H1 (cell line): ENCODE measurements around the gene CCDC137. TPM values are rescaled to one million over a fixed set of nuclear protein-coding genes. Genes with fewer than 3 reads are reported as not detected.

Source experiments
- CTCF ChIA-PET: fragments of 300-600 bp; sonication (Branson Sonifier 250); formaldehyde crosslinking; loops from one replicate; lab custom pipeline; 2021; ENCODE audit not compliant: partially characterized antibody; lab: Charles Lee
- POLR2A ChIA-PET: fragments of 300-600 bp; sonication (Branson Sonifier 250); formaldehyde crosslinking; loops from one replicate; lab custom pipeline; 2021; ENCODE audit warnings: inconsistent platforms; ENCODE audit not compliant: partially characterized antibody; lab: Charles Lee
- DNase-seq, 2 experiments: peaks; one replicate each; pipeline versions ENCODE4 v3.0.0 to v3.0.0-alpha.2; 2010 to 2022; ENCODE audit warnings: low spot score in 2 of 2, low read depth in 1 of 2, mixed read lengths in 1 of 2
- FAIRE-seq: peaks from 2 replicates; lab custom pipeline; 2011; peaks lifted over from hg19 to GRCh38; lab: Jason Lieb, UNC
- H2AFZ ChIP-seq: 2 replicates; pipeline ENCODE4 v1.8.1; 2012; ENCODE audit warnings: low read length, inconsistent platforms
- H2AK5ac ChIP-seq: 2 replicates; pipeline ENCODE4 v1.6.1; 2013; ENCODE audit warnings: low read depth, low read length
- H2BK120ac ChIP-seq: replicated peaks from 2 replicates; pipeline ENCODE3; 2013; ENCODE audit warnings: low read depth, low read length, inconsistent platforms
- H2BK12ac ChIP-seq: 2 replicates; pipeline ENCODE4 v1.6.1; 2013; ENCODE audit warnings: low read depth, low read length
- H2BK15ac ChIP-seq: 2 replicates; pipeline ENCODE4 v1.6.1; 2013; ENCODE audit warnings: low read length
- H2BK20ac ChIP-seq: 2 replicates; pipeline ENCODE4 v1.6.1; 2013; ENCODE audit warnings: low read length
- H2BK5ac ChIP-seq: 2 replicates; pipeline ENCODE4 v1.6.1; 2013; ENCODE audit warnings: low read depth, low read length
- H3K14ac ChIP-seq: 2 replicates; pipeline ENCODE4 v1.6.1; 2013; ENCODE audit warnings: inconsistent platforms; ENCODE audit not compliant: insufficient read length
- H3K18ac ChIP-seq: 2 replicates; pipeline ENCODE4 v1.6.1; 2013; ENCODE audit warnings: low read length; ENCODE audit errors: extremely low read depth
- H3K23ac ChIP-seq: 2 replicates; pipeline ENCODE4 v1.6.1; 2013; ENCODE audit warnings: inconsistent platforms; ENCODE audit not compliant: insufficient read length
- H3K23me2 ChIP-seq: 2 replicates; pipeline ENCODE4 v1.6.1; 2013; ENCODE audit warnings: low read depth, low read length
- H3K27ac ChIP-seq: 2 replicates; pipeline ENCODE4 v1.6.1; 2011; ENCODE audit warnings: low read depth, low read length, inconsistent platforms
- H3K27me3 ChIP-seq, 4 experiments: replicated peaks in 1 of 4; 1 replicate in 1 of 4; 2 replicates in 3 of 4; pipeline versions ENCODE4 v1.6.1 to v1.8.1; 2011 to 2013; ENCODE audit warnings: low read length in 3 of 4, mild to moderate bottlenecking in 3 of 4, inconsistent platforms in 2 of 4, mixed read lengths in 2 of 4, moderate library complexity in 1 of 4; ENCODE audit not compliant: control insufficient read depth in 3 of 4, insufficient read depth in 3 of 4; ENCODE audit errors: extremely low read depth in 1 of 4
- H3K36me3 ChIP-seq, 4 experiments: 2 replicates each; pipeline versions ENCODE4 v1.6.1 to v1.8.1; 2011 to 2013; ENCODE audit warnings: mild to moderate bottlenecking in 4 of 4, low read length in 3 of 4, moderate library complexity in 2 of 4, control low read depth in 1 of 4, inconsistent platforms in 1 of 4; ENCODE audit not compliant: insufficient read depth in 4 of 4, control insufficient read depth in 2 of 4
- H3K4ac ChIP-seq: replicated peaks from 2 replicates; pipeline ENCODE3; 2013; ENCODE audit warnings: low read length, low read depth, mixed read lengths, inconsistent platforms; ENCODE audit not compliant: insufficient read length
- H3K4me1 ChIP-seq, 4 experiments: replicated peaks in 1 of 4; 1 replicate in 1 of 4; 2 replicates in 3 of 4; pipeline versions ENCODE4 v1.6.1 to v1.8.1; 2011 to 2013; ENCODE audit warnings: low read length in 3 of 4, inconsistent platforms in 2 of 4, mixed read lengths in 1 of 4; ENCODE audit not compliant: insufficient read depth in 4 of 4, control insufficient read depth in 3 of 4
- H3K4me2 ChIP-seq, 2 experiments: 2 replicates each; pipeline versions ENCODE4 v1.6.1 to v1.8.1; 2011 to 2013; ENCODE audit warnings: low read depth in 2 of 2, low read length in 2 of 2, control low read depth in 1 of 2, inconsistent platforms in 1 of 2, mild to moderate bottlenecking in 1 of 2; ENCODE audit not compliant: insufficient read depth in 1 of 2
- H3K4me3 ChIP-seq, 4 experiments: fragments of 200-600, 300-600 bp in 1 of 4; sonication (generic), shearing (Covaris generic), sonication (Bioruptor Twin) in 1 of 4; 2 replicates each; pipeline versions ENCODE4 v1.5.1 to v1.8.1; 2011 to 2016; ENCODE audit warnings: low read length in 4 of 4, low read depth in 3 of 4, control low read depth in 2 of 4, inconsistent platforms in 2 of 4, mild to moderate bottlenecking in 2 of 4, mixed read lengths in 1 of 4, moderate library complexity in 1 of 4; ENCODE audit not compliant: insufficient read depth in 2 of 4; ENCODE audit errors: extremely low read depth in 1 of 4
- H3K56ac ChIP-seq: replicated peaks from 2 replicates; pipeline ENCODE3; 2013; ENCODE audit warnings: low read depth, mild to moderate bottlenecking, mixed read lengths, low read length, inconsistent platforms; ENCODE audit not compliant: insufficient read length
- H3K79me1 ChIP-seq: 2 replicates; pipeline ENCODE4 v1.6.1; 2013; ENCODE audit warnings: low read depth, low read length, control low read depth
- H3K79me2 ChIP-seq, 2 experiments: 2 replicates each; pipeline versions ENCODE4 v1.6.1 to v1.8.1; 2012 to 2013; ENCODE audit warnings: low read length in 2 of 2, mild to moderate bottlenecking in 2 of 2, inconsistent platforms in 1 of 2; ENCODE audit not compliant: insufficient read depth in 2 of 2, control insufficient read depth in 1 of 2
- H3K9ac ChIP-seq, 4 experiments: replicated peaks in 1 of 4; 1 replicate in 1 of 4; 2 replicates in 3 of 4; pipeline versions ENCODE4 v1.6.1 to v1.8.1; 2011 to 2013; ENCODE audit warnings: low read depth in 3 of 4, low read length in 3 of 4, control low read depth in 2 of 4, mild to moderate bottlenecking in 2 of 4, moderate library complexity in 2 of 4, inconsistent platforms in 1 of 4; ENCODE audit errors: extremely low read depth in 1 of 4
- H3K9me3 ChIP-seq, 2 experiments: 2 replicates each; pipeline versions ENCODE4 v1.6.1 to v1.8.1; 2012 to 2013; ENCODE audit warnings: mild to moderate bottlenecking in 2 of 2, moderate library complexity in 2 of 2, control low read depth in 1 of 2, inconsistent platforms in 1 of 2, low read depth in 1 of 2, low read length in 1 of 2, mixed read lengths in 1 of 2; ENCODE audit not compliant: insufficient read depth in 2 of 2
- H4K20me1 ChIP-seq, 2 experiments: replicated peaks in 1 of 2; 2 replicates each; pipeline versions ENCODE3 to v1.8.1; 2011 to 2013; ENCODE audit warnings: inconsistent platforms in 2 of 2, low read length in 2 of 2, mild to moderate bottlenecking in 1 of 2; ENCODE audit not compliant: insufficient read depth in 2 of 2, control insufficient read depth in 1 of 2
- H4K5ac ChIP-seq: 2 replicates; pipeline ENCODE4 v1.6.1; 2013; ENCODE audit warnings: low read length, low read depth, mixed read lengths, inconsistent platforms; ENCODE audit not compliant: insufficient read length
- H4K8ac ChIP-seq: 2 replicates; pipeline ENCODE4 v1.8.0; 2013; ENCODE audit warnings: mild to moderate bottlenecking, moderate library complexity, low read length, inconsistent platforms; ENCODE audit not compliant: insufficient read depth; ENCODE audit errors: extremely low read depth
- H4K91ac ChIP-seq: replicated peaks from 2 replicates; pipeline ENCODE3; 2013; ENCODE audit warnings: low read length, mixed read lengths, inconsistent platforms; ENCODE audit not compliant: insufficient read length
- CBX5 ChIP-seq: fragments of 300-800, 300-1000 bp; sonication (generic); IDR thresholded peaks from 2 replicates; pipeline ENCODE4 v1.7.1; 2016; ENCODE audit warnings: antibody characterized with exemption, low read length, low read depth
- EP300 ChIP-seq, 2 experiments: IDR thresholded peaks; 1 replicate in 1 of 2; 2 replicates in 1 of 2; pipeline ENCODE4 v1.6.1; 2011 to 2012; ENCODE audit warnings: low read depth in 2 of 2, low read length in 2 of 2, mild to moderate bottlenecking in 2 of 2, borderline replicate concordance in 1 of 2, inconsistent platforms in 1 of 2, moderate library complexity in 1 of 2
- RBBP5 ChIP-seq: IDR thresholded peaks from 2 replicates; pipeline ENCODE4 v1.7.1; 2012; ENCODE audit warnings: low read depth, mild to moderate bottlenecking, inconsistent platforms, low read length, moderate library complexity, borderline replicate concordance
- RXRA ChIP-seq: IDR thresholded peaks from 2 replicates; pipeline ENCODE4 v1.6.1; 2011; ENCODE audit warnings: low read depth, mild to moderate bottlenecking, low read length, moderate library complexity; ENCODE audit not compliant: insufficient read depth
- SAP30 ChIP-seq: fragments of 300-600 bp; sonication (generic); IDR thresholded peaks from 2 replicates; pipeline ENCODE4 v1.7.1; 2012; ENCODE audit warnings: low read length, moderate library complexity, mild to moderate bottlenecking, inconsistent platforms; ENCODE audit not compliant: insufficient read depth, insufficient replicate concordance
- SIN3A ChIP-seq, 2 experiments: IDR thresholded peaks in 1 of 2; conservative IDR thresholded peaks in 1 of 2; 2 replicates each; pipeline ENCODE4 v1.6.1; 2011 to 2012; ENCODE audit warnings: low read length in 2 of 2, improper control_type of control experiment in 1 of 2, low read depth in 1 of 2, mild to moderate bottlenecking in 1 of 2
- SRF ChIP-seq: IDR thresholded peaks from 2 replicates; pipeline ENCODE4 v1.6.1; 2011; ENCODE audit warnings: mild to moderate bottlenecking, low read depth, low read length, moderate library complexity
- WGBS, 2 experiments: shearing (Covaris generic) in 1 of 2; methylation state at CpG; one replicate each; pipeline versions ENCODE4 v1.1.6 to v1.1.7; 2013 to 2015; ENCODE audit warnings: low lambda C conversion rate in 2 of 2, mixed read lengths in 2 of 2, inconsistent platforms in 1 of 2, low coverage in 1 of 2, missing lambda C conversion rate in 1 of 2; ENCODE audit not compliant: insufficient replicate concordance in 2 of 2, insufficient coverage in 1 of 2, insufficient read length in 1 of 2; ENCODE audit errors: extremely low coverage in 1 of 2, missing lambda C conversion rate in 1 of 2; 5-methylcytosine and 5-hydroxymethylcytosine counted together
- polyA plus RNA-seq, 7 experiments: library from polyadenylated mRNA; depleted of rRNA in 3 of 7; stranded (reverse) in 5 of 7; unstranded in 2 of 7; fragments of >200 nt in 5 of 7; fragments of 200-250 nt in 2 of 7; gene quantifications; 1 replicate in 5 of 7; 2 replicates in 1 of 7; 4 replicates in 1 of 7; pipeline versions ENCODE4 v1.2.1 to v1.2.3, GENCODE V29; 2011 to 2013; ENCODE audit warnings: missing spikeins in 2 of 7, mixed read lengths in 2 of 7
- total RNA-seq: library from RNA; stranded (reverse); fragmentation: NEBNext Ultra II Directional; extraction: Animal tissue kit (Norgen Biotek cat#: 25700); gene quantifications from 2 replicates; pipeline ENCODE4 v1.2.1, GENCODE V29; 2021
- TF ChIP-seq, protein P1 (sequence below): IDR thresholded peaks from 2 replicates; pipeline ENCODE4 v1.6.1; 2012; ENCODE audit warnings: low read length, inconsistent platforms

Gene CCDC137
- total and polyA plus RNA-seq, 2 of the 8 experiments (the other 6 are each of a cell fraction or from before 2014, with no cell fraction given) = 17.6 to 38.6 TPM

DNA sequence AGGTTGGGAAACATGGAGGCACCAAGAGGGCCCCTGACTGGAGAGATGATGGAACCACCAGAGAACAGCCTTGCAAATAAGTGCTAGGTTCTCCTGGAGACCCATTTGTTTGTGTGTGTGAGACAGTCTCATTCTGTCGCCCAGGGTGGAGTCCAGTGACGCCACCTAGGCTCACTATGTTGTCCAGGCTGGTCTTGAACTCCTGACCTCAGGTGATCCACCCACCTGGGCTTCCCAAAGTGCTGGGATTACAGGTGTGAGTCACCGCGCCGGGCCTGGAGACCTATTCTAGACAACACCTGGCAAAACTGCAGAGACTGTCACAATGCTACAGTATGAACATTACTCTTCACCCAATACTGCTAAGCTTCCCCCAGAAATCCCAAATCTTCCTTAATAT, 31.1 kb upstream of the CCDC137 start:
- Histone ChIP-seq H3K9ac (no peak overlapping the region), H4K20me1 (no peaks in the 10 kb centered on the region), H3K4me3 (peak overlapping the region in 3 of 4 experiments; percentile 78 to 95 (median 79); a peak in 4 of 8 replicates), H2AK5ac (no peak overlapping the region), H3K36me3 (peaks cover 0 to 5% (median 0%) of the 10 kb centered on the region in 4 experiments; a peak in 1 of 8 replicates), H4K5ac (no peak overlapping the region), H3K18ac (no peak overlapping the region), H2BK120ac (no peak overlapping the region), H4K8ac (no peak overlapping the region), H3K27ac (no peak overlapping the region), H4K91ac (no peak overlapping the region), H3K4me2 (peak overlapping the region; percentile 72 to 74; a peak in 3 of 4 replicates), H3K14ac (no peak overlapping the region), H3K4me1 (no peaks in the 10 kb centered on the region), H3K79me2 (peaks cover 7 to 47% of the 10 kb centered on the region in 2 experiments), H3K4ac (no peak overlapping the region), H3K9me3 (no peaks in the 10 kb centered on the region), H2BK15ac (no peak overlapping the region), H3K23ac (no peak overlapping the region), H2AFZ (no peak overlapping the region), H2BK20ac (no peak overlapping the region), H3K23me2 (peaks cover 3% of the 10 kb centered on the region; the same call in 1 of the 2 replicates), H3K79me1 (peaks cover 4% of the 10 kb centered on the region), H2BK5ac (no peak overlapping the region), H3K27me3 (no peaks in the 10 kb centered on the region), H2BK12ac (no peak overlapping the region), H3K56ac (no peak overlapping the region)
- FAIRE-seq (no peak), DNase-seq (no peak)
- TF ChIP-seq SRF (no peak), SAP30 (no peak), RBBP5 (no peak), SIN3A (conservative IDR thresholded peaks at IDR 0.05 in 1 of 2, IDR thresholded peaks at IDR 0.05 in 1 of 2; ENCODE audit: low read depth in 1 of 2, low read length in 2 of 2) (no peak), RXRA (no peak), CBX5 (no peak), EP300 (IDR thresholded peaks at IDR 0.05; ENCODE audit: borderline replicate concordance in 1 of 2, low read depth in 2 of 2, low read length in 2 of 2) (no peak)
- TF ChIP-seq, protein P1, sequence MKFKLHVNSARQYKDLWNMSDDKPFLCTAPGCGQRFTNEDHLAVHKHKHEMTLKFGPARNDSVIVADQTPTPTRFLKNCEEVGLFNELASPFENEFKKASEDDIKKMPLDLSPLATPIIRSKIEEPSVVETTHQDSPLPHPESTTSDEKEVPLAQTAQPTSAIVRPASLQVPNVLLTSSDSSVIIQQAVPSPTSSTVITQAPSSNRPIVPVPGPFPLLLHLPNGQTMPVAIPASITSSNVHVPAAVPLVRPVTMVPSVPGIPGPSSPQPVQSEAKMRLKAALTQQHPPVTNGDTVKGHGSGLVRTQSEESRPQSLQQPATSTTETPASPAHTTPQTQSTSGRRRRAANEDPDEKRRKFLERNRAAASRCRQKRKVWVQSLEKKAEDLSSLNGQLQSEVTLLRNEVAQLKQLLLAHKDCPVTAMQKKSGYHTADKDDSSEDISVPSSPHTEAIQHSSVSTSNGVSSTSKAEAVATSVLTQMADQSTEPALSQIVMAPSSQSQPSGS = no peak
- 90% methylated on average over 5 of the region's 5 CpGs; no CpG with 5 or more reads in 1 of the 2 experiments for WGBS, 2 experiments
- ChIA-PET POLR2A (interaction anchor here (0.7 to 2.8 kb wide), 5 partner anchors 10 to 97 kb away, joined by 3 to 11 read pairs (median 5); partner anchors contain the start of gene FAAP100), CTCF (interaction anchor here (1.2 to 1.5 kb wide), 2 partner anchors 12 to 33 kb away, joined by 3 to 5 read pairs; no protein-coding TSS in a partner anchor)
